GM18951 (cell line): Measurements from ENCODE around the gene PLXDC2.

Experiments used
- POLR2A ChIP-seq: IDR thresholded peaks from 4 replicates; pipeline ENCODE4 v1.6.1; 2011; ENCODE audit warnings: mild to moderate bottlenecking; ENCODE audit not compliant: insufficient read length, insufficient read depth; ENCODE audit errors: extremely low read depth
- in situ Hi-C: fragments of 300-500 bp; cut with MboI; formaldehyde crosslinking; loops from one replicate; pipeline ENCODE4 v1.12.0; 2022; ENCODE audit warnings: low sequenced_read_pairs, mixed read lengths, inconsistent platforms; ENCODE audit not compliant: unreplicated experiment

PLXDC2 gene

GRCh38 chr10:19917751-19918478 lies 101.7 kb downstream of the PLXDC2 start:
- in situ Hi-C loops = no loop called here
- no peak for TF ChIP-seq POLR2A

GRCh38 chr10:19918794-19919193 lies 102.6 kb downstream of the PLXDC2 start:
- no peak for TF ChIP-seq POLR2A
- in situ Hi-C loops = no loop called here

- no peak for TF ChIP-seq POLR2A
- in situ Hi-C loops = no loop called here
Measured at GRCh38 chr10:19919671-19920070, 103.4 kb downstream of the PLXDC2 start.

GRCh38 chr10:19920075-19920726 lies 104.0 kb downstream of the PLXDC2 start:
- no peak for TF ChIP-seq POLR2A
- in situ Hi-C loops = no loop called here

- in situ Hi-C loops = no loop called here
- TF ChIP-seq POLR2A = no peak
Measured at GRCh38 chr10:19921300-19922140, 105.3 kb downstream of the PLXDC2 start.

GRCh38 chr10:19922236-19922963 lies 106.2 kb downstream of the PLXDC2 start:
- in situ Hi-C loops = no loop called here
- no peak for TF ChIP-seq POLR2A

GRCh38 chr10:19925064-19925463 lies 108.8 kb downstream of the PLXDC2 start:
- in situ Hi-C loops = no loop called here
- TF ChIP-seq POLR2A = no peak

- in situ Hi-C loops = no loop called here
- TF ChIP-seq POLR2A = no peak
Measured at GRCh38 chr10:19928936-19929335, 112.7 kb downstream of the PLXDC2 start.

- no peak for TF ChIP-seq POLR2A
- in situ Hi-C loops = no loop called here
Measured at GRCh38 chr10:19929506-19930140, 113.4 kb downstream of the PLXDC2 start.

GRCh38 chr10:19930936-19931893 lies 115.0 kb downstream of the PLXDC2 start:
- no peak for TF ChIP-seq POLR2A
- in situ Hi-C loops = no loop called here

- in situ Hi-C loops = no loop called here
- no peak for TF ChIP-seq POLR2A
Measured at GRCh38 chr10:19931894-19932590, 115.8 kb downstream of the PLXDC2 start.

GRCh38 chr10:19932806-19933371 lies 116.7 kb downstream of the PLXDC2 start:
- in situ Hi-C loops = no loop called here

More at GRCh38 chr10:19932806-19933371, 116.7 kb downstream of the PLXDC2 start:
- no peak for TF ChIP-seq POLR2A
